Psoas muscle (tissue), 8 donors: Measurements from ENCODE around the gene DAPP1. TPM values are rescaled to one million over a fixed set of nuclear protein-coding genes. Genes with fewer than 3 reads are reported as not detected.

Experiments
- ATAC-seq, 4 donors: fragments of 200-7000 bp; cut with Tn5 transposase; one replicate each; pipeline ENCODE4 v1.9.1; 2020; ENCODE audit warnings: moderate library complexity in 3 of 4, mild to moderate bottlenecking in 2 of 4
- DNase-seq, 2 donors: peaks; one replicate each; pipeline ENCODE4 v3.0.0-alpha.2; 2020
- H3K27ac ChIP-seq: fragments of 200-600 bp; one replicate; pipeline ENCODE4 v1.8.0; 2022
- H3K27me3 ChIP-seq, 3 donors: fragments of 200-600 bp in 1 of 3; one replicate each; pipeline versions ENCODE4 v1.6.1 to v1.8.0; 2013 to 2022; ENCODE audit warnings: low read length in 2 of 3, mild to moderate bottlenecking in 2 of 3, moderate library complexity in 1 of 3; ENCODE audit not compliant: insufficient read depth in 3 of 3
- H3K36me3 ChIP-seq, 2 donors: fragments of 200-600 bp in 1 of 2; one replicate each; pipeline versions ENCODE4 v1.6.1 to v1.8.0; 2013 to 2022; ENCODE audit warnings: low read depth in 1 of 2, mild to moderate bottlenecking in 1 of 2, moderate library complexity in 1 of 2; ENCODE audit not compliant: insufficient read depth in 1 of 2
- H3K4me1 ChIP-seq: fragments of 200-600 bp; one replicate; pipeline ENCODE4 v1.8.0; 2022
- H3K4me3 ChIP-seq: fragments of 200-600 bp; one replicate; pipeline ENCODE4 v1.8.0; 2022; ENCODE audit warnings: mild to moderate bottlenecking
- H3K9me3 ChIP-seq: fragments of 200-600 bp; one replicate; pipeline ENCODE4 v1.8.0; 2022
- WGBS, 3 donors: extraction: QIAGEN DNeasy Blood & Tissue Kit; methylation state at CpG; one replicate each; pipeline versions ENCODE4 v1.1.6 to v1.1.7; 2013; 5-methylcytosine and 5-hydroxymethylcytosine counted together
- intact Hi-C, 2 donors: fragments of 100-400 bp; cut with DNase I; formaldehyde crosslinking; loops; one replicate each; pipeline versions ENCODE4 v1.11.0 to v1.14.2; 2022
- polyA plus RNA-seq, 3 donors: library from polyadenylated mRNA; stranded (reverse); fragments of 200-250 nt; gene quantifications; one replicate each; pipeline ENCODE4 v1.2.3, GENCODE V29; 2013
- total RNA-seq, 4 donors: library from RNA; stranded (reverse); fragmentation: NEBNext Ultra II Directional in 2 of 4; extraction: Animal tissue kit (Norgen Biotek cat#: 25700) in 2 of 4; gene quantifications; one replicate each; pipeline versions ENCODE4 v1.2.1 to v1.2.4, GENCODE V29; 2021 to 2023
- TF ChIP-seq, protein P1 (sequence below): fragments of 200-600 bp; IDR thresholded peaks from one replicate; pipeline ENCODE4 v1.8.0; 2022; ENCODE audit warnings: antibody characterized with exemption
- donor health status: healthy with polysubstance abuse.
- donor health status: DM: no; HTN: no; CAD: no; lungs with moderate emphysema.
- donor health status: Bipolar disorder and iron deficiency.
- donor health status: healthy.
- donor health status: DM: yes; HTN: yes; CAD: no.
- donor health status: DM: no; HTN: no; CAD: no.
- donor health status: DM: no; HTN: no; CAD: no.
- donor health status: DM: yes; HTN: yes; CAD: no.

The DAPP1 gene
- total and polyA plus RNA-seq, 7 donors: 0.06 to 1.3 (median 0.52) TPM

DNA sequence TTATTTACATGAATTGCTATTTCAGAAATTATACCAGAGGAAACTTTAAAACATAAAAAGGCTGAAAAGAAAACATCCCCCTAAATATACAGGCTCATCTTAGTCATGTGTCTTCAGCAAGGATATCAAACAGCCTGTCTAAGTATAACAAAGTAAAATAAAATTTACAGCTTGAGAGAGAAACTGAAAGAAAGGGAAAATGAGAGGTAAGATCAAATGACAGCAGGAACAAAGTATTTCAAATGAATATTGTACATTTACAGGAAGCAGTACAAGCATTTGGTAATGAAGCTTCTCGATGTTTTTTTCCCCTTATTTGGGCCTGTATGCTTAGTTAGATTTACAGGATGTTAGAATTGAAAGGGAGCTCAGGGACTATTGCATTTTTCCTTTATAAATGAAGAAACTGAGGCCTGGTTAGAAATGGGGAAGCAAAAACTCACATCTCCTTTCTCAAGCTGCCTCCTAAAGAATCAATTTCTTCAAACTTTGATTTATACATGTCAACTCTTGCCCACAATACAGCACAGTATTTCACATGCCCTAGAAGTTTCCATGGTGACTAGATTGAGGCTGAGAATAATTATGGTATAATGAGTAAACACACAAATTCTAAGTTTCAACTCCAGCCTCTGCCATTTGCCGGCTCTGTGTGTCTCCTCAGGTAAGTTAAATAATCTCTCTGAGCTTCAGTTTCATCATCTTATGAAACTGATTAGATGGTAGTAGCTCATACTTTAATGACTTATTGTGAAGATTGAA lies 29.3 kb downstream of the DAPP1 start:
- TF ChIP-seq, protein P1, sequence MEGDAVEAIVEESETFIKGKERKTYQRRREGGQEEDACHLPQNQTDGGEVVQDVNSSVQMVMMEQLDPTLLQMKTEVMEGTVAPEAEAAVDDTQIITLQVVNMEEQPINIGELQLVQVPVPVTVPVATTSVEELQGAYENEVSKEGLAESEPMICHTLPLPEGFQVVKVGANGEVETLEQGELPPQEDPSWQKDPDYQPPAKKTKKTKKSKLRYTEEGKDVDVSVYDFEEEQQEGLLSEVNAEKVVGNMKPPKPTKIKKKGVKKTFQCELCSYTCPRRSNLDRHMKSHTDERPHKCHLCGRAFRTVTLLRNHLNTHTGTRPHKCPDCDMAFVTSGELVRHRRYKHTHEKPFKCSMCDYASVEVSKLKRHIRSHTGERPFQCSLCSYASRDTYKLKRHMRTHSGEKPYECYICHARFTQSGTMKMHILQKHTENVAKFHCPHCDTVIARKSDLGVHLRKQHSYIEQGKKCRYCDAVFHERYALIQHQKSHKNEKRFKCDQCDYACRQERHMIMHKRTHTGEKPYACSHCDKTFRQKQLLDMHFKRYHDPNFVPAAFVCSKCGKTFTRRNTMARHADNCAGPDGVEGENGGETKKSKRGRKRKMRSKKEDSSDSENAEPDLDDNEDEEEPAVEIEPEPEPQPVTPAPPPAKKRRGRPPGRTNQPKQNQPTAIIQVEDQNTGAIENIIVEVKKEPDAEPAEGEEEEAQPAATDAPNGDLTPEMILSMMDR: no peak
- Histone ChIP-seq H3K27me3 (no peaks in the 10 kb centered on the region), H3K9me3 (no peaks in the 10 kb centered on the region), H3K4me3 (no peak overlapping the region), H3K36me3 (no peaks in the 10 kb centered on the region), H3K4me1 (no peaks in the 10 kb centered on the region), H3K27ac (no peak overlapping the region)
- DNase-seq: no peak
- 67 to 78% (median 72%) methylated on average over 2 of the region's 2 CpGs for whole genome bisulfite sequencing, 3 donors
- no peak for ATAC-seq
- intact Hi-C loops: no loop called here

DNA sequence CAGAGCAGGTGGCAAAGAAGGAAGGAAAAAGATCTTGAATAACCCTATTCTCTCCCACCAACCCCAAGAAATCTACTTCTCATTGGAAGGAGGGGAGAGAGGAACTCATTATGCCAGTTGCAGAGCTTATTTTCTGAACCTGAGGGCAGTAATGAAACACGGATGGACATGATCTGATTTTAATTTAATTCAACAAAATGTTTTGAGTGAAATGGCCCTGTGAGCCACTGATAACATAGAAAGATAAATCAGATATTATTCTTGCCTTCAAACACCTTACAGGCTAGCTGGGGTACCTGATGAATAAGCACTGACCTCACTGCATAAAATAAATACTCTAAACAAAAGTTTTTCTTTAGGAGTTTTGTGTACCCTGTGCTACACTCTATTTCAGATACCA lies 30.3 kb downstream of the DAPP1 start:
- no peak for ATAC-seq
- 57 to 59% (median 58%) methylated on average over 1 of the region's 1 CpG for WGBS, 3 donors
- no peak for DNase-seq
- H3K9me3 ChIP-seq: no peaks in the 10 kb centered on the region
- no peaks in the 10 kb centered on the region for H3K27me3 ChIP-seq
- H3K36me3 ChIP-seq: no peaks in the 10 kb centered on the region
- H3K4me3 ChIP-seq: no peak overlapping the region
- no peaks in the 10 kb centered on the region for H3K4me1 ChIP-seq
- intact Hi-C loops: no loop called here
- TF ChIP-seq, protein P1: no peak
- H3K27ac ChIP-seq: no peak overlapping the region

DNA sequence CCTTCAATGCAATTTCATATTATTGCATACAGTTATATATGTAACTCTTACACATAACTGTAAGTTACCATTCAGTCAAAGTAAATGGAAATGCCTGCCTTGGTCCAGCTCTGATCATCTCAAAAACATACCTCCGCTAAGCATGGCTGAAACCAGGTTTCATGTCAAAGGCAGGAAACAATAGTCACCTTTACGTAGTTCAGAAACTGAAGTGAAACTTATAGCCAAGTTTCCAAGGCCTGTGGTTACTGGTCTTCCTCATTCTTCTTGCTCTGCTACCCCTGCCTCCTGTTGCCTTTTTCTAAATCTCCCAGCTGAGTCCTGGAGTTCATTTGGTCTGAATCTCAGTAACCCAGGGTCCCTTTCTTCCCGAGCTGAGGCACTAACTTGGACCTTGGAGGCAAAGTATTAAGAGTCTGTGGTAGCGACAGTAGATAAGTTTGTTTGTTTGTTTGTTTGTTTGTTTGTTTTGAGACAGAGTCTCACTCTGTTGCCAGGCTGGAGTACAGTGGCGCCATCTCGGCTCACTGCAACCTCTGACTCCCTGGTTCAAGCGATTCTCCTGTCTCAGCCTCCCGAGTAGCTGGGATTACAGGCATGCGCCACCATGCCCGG lies 30.8 kb downstream of the DAPP1 start:
- H3K4me3 ChIP-seq: no peak overlapping the region
- no peak overlapping the region for H3K27ac ChIP-seq
- TF ChIP-seq, protein P1: no peak
- H3K4me1 ChIP-seq: no peaks in the 10 kb centered on the region
- no peak for DNase-seq
- no peaks in the 10 kb centered on the region for H3K36me3 ChIP-seq
- 88 to 93% (median 92%) methylated on average over 10 of the region's 10 CpGs for WGBS, 3 donors
- H3K27me3 ChIP-seq: no peaks in the 10 kb centered on the region
- no peaks in the 10 kb centered on the region for H3K9me3 ChIP-seq
- intact Hi-C loops: no loop called here
- ATAC-seq: no peak

DNA sequence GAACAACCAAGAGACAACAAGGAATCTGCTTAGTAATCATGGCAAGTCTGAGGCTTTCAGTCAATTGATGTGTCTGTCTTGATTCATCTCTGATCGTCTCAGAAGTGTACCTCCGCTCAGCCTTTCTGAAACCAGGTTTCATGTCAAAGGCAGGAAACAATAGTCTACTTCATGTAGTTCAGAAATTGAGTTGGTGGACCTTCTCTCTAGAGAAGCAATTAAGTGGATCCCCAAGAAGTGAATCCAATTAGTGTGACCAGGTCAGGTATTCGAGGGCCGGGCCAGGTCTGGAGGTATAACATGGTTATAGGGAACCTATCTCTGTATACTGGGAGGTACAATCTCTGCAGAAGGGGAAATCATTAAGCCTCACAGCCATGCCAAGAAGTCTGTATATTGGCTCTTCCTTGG lies 32.0 kb downstream of the DAPP1 start:
- intact Hi-C loops: no loop called here
- Histone ChIP-seq H3K9me3 (no peaks in the 10 kb centered on the region), H3K36me3 (no peaks in the 10 kb centered on the region), H3K27me3 (no peaks in the 10 kb centered on the region), H3K4me3 (no peak overlapping the region), H3K4me1 (no peaks in the 10 kb centered on the region), H3K27ac (no peak overlapping the region)
- TF ChIP-seq, protein P1: no peak
- 91 to 96% (median 96%) methylated on average over 4 of the region's 4 CpGs for WGBS, 3 donors
- DNase-seq (no peak), ATAC-seq (no peak)
